Measurements from ENCODE around the gene CD247. TPM values are rescaled to one million over a fixed set of nuclear protein-coding genes. Genes with fewer than 3 reads are reported as not detected.

Gene CD247
- total and polyA plus RNA-seq, 10 donors, result 15.8 to 67.1 (median 33.1) TPM

- H3K27ac ChIP-seq, result peak overlapping the region in 2 of 8 donors; percentile 14 to 19
- intact Hi-C loops (cut with DNase I; ENCODE audit: low total_unique reads), result no loop called here
- peak overlapping the region in 2 of 8 donors; percentile 11 to 35 for H3K4me3 ChIP-seq
- TF ChIP-seq POLR2A (IDR thresholded peaks at IDR 0.05), result no peak
- no peak for TF ChIP-seq CTCF (IDR thresholded peaks at IDR 0.05 in 8 of 11, conservative IDR thresholded peaks at IDR 0.05 in 3 of 11)
- no peak for TF ChIP-seq POLR2AphosphoS5 (IDR thresholded peaks at IDR 0.05)
- no peaks in the 10 kb centered on the region for H3K9me3 ChIP-seq
- peaks cover 0 to 3% (median 0%) of the 10 kb centered on the region in 7 donors for H3K27me3 ChIP-seq (replicated peaks in 1 of 7)
- peaks cover 0 to 58% (median 6%) of the 10 kb centered on the region in 6 donors for H3K4me1 ChIP-seq
- 81 to 87% (median 87%) methylated on average over 11 of the region's 11 CpGs for WGBS, 5 donors
- no peaks in the 10 kb centered on the region for H3K36me3 ChIP-seq
- no peak for DNase-seq
These were observed 6.8 kb downstream of the CD247 start for GRCh38 chr1:167511374-167511986.

- intact Hi-C loops (cut with DNase I; ENCODE audit: low total_unique reads), result no loop called here
- peak overlapping the region in 1 of 8 donors; percentile 19 for H3K27ac ChIP-seq
- peak overlapping the region in 1 of 8 donors; percentile 35 for H3K4me3 ChIP-seq
- no peaks in the 10 kb centered on the region for H3K36me3 ChIP-seq
- WGBS, 5 donors, result 76 to 92% (median 87%) methylated on average over 4 of the region's 4 CpGs
- H3K9me3 ChIP-seq, result no peaks in the 10 kb centered on the region
- DNase-seq, result no peak
- TF ChIP-seq CTCF (IDR thresholded peaks at IDR 0.05 in 8 of 11, conservative IDR thresholded peaks at IDR 0.05 in 3 of 11) (no peak), POLR2A (IDR thresholded peaks at IDR 0.05) (no peak), POLR2AphosphoS5 (IDR thresholded peaks at IDR 0.05) (no peak)
- peaks cover 0 to 59% (median 6%) of the 10 kb centered on the region in 6 donors for H3K4me1 ChIP-seq
- H3K27me3 ChIP-seq (replicated peaks in 1 of 7), result peaks cover 0 to 3% (median 0%) of the 10 kb centered on the region in 7 donors
These were observed 7.4 kb downstream of the CD247 start for GRCh38 chr1:167510881-167511280.

GRCh38 chr1:167510244-167510643, 8.1 kb downstream of the CD247 start:
- Histone ChIP-seq H3K36me3 (no peaks in the 10 kb centered on the region), H3K4me1 (peaks cover 0 to 59% (median 6%) of the 10 kb centered on the region in 6 donors), H3K27me3 (replicated peaks in 1 of 7) (peaks cover 0 to 3% (median 0%) of the 10 kb centered on the region in 7 donors), H3K27ac (peak overlapping the region in 1 of 8 donors; percentile 19), H3K9me3 (no peaks in the 10 kb centered on the region), H3K4me3 (peak overlapping the region in 1 of 8 donors; percentile 35)
- WGBS, 5 donors, result 69 to 96% (median 76%) methylated on average over 2 to 3 of the region's 3 CpGs
- intact Hi-C loops (cut with DNase I; ENCODE audit: low total_unique reads), result no loop called here
- no peak for DNase-seq
- peak in 1 of 3 donors; percentile 9 for TF ChIP-seq POLR2AphosphoS5 (IDR thresholded peaks at IDR 0.05)
- no peak for TF ChIP-seq POLR2A (IDR thresholded peaks at IDR 0.05)
- TF ChIP-seq CTCF (IDR thresholded peaks at IDR 0.05 in 8 of 11, conservative IDR thresholded peaks at IDR 0.05 in 3 of 11), result no peak

- no peak for TF ChIP-seq POLR2AphosphoS5 (IDR thresholded peaks at IDR 0.05)
- TF ChIP-seq CTCF (IDR thresholded peaks at IDR 0.05 in 8 of 11, conservative IDR thresholded peaks at IDR 0.05 in 3 of 11), result no peak
- TF ChIP-seq POLR2A (IDR thresholded peaks at IDR 0.05), result no peak
- no peaks in the 10 kb centered on the region for H3K36me3 ChIP-seq
- DNase-seq, result no peak
- WGBS, 5 donors, result 76 to 84% (median 77%) methylated on average over 8 of the region's 8 CpGs
- H3K27ac ChIP-seq, result peak overlapping the region in 1 of 8 donors; percentile 13
- no peak overlapping the region for H3K4me3 ChIP-seq
- peaks cover 0 to 3% (median 0%) of the 10 kb centered on the region in 7 donors for H3K27me3 ChIP-seq (replicated peaks in 1 of 7)
- no peaks in the 10 kb centered on the region for H3K9me3 ChIP-seq
- intact Hi-C loops (cut with DNase I; ENCODE audit: low total_unique reads), result no loop called here
- peaks cover 0 to 59% (median 6%) of the 10 kb centered on the region in 6 donors for H3K4me1 ChIP-seq
These were observed 8.7 kb downstream of the CD247 start for GRCh38 chr1:167509587-167509986.
